GM21528 (cell line): ENCODE data around the gene SEPTIN2.
"Not testable (repeated sequence)": the region's sequence is repeated elsewhere in the genome, so short reads cannot be mapped to it uniquely, and the experiment has no call there.

Source experiments
- ATAC-seq: cut with Tn5 transposase; IDR thresholded peaks from one replicate; pipeline ENCODE4 v1.9.1; 2021; ENCODE audit warnings: mild to moderate bottlenecking, moderate library complexity; ENCODE audit not compliant: unreplicated experiment, low FRiP score

The SEPTIN2 gene

DNA sequence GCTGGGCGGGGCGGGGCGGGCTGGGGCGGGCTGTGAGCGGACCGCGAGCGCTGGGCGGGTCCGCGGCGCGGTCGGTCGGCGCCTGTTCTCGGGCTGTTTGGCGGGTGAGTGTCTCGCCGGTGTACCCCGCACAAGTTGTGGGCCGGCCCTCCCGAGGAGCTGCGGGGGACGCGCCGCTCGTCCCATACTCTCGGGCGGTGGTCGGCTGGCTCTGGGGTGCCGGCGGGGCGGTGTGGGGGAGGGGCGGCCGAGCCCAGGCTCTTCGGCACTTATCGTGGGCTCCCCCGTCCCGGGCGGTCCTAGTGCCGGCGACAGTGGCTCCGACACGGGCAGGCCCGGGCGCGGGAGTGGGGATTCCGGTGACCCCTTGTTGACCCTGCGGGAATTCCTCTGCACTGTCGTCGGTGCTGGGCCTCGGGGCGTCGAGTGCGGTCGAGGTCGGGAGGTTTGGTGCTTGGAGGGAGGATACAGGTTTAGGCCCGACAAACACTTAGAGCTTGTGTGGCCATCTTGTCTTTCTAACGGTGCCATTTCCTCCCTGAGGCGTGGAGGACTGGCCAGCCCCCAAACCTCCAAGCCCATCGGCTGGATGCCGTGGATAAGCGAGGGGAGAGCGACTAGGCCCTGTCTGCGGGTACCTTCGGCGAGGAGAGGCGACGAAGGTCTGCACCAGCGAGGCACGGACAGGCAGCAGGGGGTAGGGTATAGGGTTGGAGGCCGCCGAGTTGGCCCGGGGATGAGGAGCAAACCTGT is at the start of gene SEPTIN2:
Gene SEPTIN2, plus strand, starts transcription at position 47 of the 753 bp plus-strand sequence. CDS start 8,308 bp downstream, outside the sequence.
- peak; percentile 43 for ATAC-seq

DNA sequence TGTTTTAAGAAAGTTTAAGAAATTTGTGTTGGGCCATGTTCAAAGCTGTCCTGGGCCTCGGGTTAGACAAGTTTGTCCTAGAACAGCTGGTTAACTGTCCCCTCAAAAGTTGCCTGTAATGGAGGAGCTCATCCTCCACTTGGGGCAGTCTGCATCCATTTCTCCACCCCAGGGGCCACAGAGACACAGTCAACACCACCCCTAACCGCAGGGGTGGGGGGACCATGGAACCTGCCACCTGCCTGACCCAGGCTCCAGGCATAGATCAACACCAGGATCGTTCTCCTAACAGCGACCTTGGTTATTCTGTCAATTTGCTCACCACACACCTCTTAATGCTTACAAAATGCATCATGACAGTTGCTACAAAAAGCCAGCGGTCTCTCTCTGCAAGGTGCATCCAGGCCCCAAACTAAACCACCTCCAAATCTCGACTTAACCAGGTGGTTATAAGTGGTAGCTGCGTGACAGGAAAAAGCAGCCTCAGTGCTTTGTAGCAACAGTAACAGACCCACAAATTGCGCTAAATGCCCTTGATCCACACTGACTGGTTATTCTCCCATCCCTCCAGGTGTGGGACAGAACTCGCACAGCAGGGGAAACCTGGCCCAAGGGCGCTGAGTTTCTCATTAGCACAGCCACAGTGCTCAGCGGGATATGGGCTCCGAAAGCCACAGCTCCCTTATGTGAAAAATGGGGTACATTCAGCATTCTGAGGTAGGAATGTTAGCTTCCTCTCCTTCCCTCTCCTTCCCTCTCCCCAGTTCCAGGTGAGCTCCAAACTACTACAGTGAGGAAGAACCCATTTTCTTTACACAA is 48.3 kb upstream of the SEPTIN2 start:
- no peak for ATAC-seq

DNA sequence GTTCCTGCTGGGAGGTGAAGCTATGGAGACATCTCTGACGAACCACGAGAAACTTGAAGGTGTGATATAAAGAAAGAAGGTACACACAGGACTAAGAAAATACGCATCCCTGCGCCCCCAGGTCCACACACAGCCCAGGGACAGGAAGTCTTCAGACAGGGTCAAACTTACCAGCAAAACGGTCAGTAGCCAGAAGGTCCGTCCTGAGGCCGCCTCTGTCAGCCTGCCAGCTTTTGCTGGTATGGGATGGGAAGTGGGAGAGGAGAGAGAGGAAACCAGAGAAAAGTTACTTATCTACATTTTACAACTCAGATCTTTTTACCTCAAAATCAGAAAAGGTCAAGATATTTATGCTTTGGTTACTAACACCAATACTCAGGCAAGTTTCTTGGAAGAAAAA is 47.4 kb upstream of the SEPTIN2 start:
- no peak for ATAC-seq

DNA sequence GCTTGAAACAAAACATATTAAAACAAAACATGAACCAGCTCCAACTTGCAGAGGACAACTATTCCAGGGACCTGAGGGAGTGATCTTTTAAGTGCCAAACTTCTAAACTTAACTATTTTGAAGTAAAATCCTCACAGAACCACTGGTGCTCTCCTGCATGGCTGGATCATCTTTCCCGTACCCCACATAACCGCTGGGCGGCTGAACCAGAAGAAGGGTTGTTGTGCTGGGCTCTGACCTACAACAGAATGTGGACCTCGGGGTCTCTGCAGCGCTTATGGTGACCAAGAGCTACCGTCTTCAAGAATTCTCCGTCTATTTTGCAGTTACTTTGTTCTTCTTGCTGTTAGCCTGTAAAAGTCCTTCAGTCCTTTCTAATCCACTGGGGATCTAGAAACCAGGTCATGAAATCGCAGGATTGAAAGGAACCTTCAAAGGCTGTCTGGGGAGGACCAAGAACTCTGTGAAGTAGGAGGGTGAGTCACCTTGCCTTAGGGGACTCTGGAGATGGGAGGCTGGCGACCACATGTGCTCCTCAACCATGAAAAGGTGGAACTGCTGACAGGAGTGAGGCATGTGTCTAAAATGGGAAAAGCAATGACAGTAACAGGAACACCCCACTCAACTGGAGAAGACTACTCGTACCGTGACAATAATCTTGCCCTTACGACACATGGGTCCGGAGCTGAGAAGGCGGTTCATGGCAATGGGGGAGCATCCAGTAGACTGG is 46.8 kb upstream of the SEPTIN2 start:
- ATAC-seq = no peak

DNA sequence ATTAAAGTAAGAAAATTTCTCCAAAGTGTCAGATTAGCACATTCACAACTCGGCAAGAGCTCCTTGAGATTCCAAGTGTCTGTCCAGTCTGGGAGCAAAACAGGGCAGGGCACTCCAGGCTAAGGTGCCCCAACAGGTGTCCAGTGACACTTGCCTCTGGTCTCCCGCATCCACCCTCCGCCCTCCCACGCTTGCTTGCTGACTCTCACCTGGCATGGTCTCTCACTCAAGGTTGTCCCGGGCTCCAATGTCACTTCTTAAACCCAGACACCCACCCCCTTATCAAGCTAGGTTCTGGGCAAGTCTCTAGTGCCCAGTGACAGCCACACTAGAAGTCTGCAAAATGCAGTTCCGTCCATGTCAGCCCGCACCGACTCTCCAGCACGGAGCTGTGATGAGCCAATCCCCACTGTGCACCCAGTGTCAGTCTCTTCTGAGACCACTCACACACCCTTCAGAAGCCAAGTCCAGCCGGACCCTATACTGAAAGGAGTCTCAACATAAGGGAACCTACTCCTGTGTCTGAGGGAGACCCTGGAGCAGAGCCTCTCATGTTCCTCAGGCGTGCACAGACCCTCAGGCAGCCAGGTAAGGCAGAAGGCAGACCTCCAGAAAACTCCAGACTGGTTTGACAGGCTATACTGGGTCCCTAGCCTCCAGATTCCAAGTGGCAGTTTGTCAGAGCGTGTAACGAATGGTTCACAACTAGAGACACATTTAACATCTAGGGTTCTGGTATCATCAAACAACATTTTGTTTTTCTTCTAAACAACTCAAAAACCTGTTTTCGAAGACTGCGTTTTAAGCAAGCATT is 45.8 kb upstream of the SEPTIN2 start:
- ATAC-seq = no peak

DNA sequence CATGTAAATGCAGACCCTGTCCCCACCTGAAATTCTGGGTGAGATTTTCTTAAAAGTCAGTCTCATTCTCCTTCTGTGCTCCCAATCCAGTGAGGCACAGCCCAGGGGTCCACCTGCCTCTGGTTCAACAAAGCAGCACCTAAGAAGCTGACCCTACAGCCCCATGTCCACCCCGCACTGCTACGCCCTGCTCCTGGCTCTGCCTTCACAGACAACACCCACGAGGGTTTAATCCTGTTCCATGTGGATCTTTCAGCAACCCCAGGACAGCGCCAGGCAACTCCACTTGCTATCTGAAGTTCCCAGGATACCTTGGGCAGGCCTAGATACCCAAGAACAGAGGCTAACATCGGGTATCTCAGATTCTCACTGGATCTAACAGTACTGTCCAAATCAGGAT is 45.2 kb upstream of the SEPTIN2 start:
- no peak for ATAC-seq

DNA sequence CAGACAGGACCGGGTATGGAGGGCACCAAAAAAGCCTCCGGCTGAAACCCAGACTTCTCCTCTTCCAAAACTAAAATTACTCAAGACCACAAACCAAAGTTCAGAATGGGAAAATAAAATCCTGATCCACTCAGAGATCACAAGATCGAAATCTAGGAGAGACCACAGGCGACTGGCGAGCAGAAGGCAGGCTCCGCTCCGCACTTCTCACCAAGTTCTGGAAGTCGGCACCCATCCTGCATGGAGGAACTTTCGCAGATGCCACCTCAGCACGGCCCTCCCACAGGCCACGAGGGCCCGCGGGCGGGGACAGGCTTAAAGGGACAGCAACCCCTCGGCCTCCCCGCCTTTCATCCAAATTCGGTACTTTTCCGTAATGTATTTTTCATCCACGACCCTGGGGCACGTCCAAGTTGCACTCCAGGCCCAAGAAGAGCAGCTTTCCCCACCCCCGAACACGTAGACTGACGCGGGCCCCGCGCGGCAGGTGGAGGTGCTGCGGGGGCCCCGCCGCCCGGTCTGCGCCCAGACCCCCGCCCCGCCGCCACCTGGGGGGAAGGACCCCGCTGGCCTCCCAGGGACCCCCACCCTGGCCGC is 43.9 kb upstream of the SEPTIN2 start:
- ATAC-seq = peak; percentile 53

DNA sequence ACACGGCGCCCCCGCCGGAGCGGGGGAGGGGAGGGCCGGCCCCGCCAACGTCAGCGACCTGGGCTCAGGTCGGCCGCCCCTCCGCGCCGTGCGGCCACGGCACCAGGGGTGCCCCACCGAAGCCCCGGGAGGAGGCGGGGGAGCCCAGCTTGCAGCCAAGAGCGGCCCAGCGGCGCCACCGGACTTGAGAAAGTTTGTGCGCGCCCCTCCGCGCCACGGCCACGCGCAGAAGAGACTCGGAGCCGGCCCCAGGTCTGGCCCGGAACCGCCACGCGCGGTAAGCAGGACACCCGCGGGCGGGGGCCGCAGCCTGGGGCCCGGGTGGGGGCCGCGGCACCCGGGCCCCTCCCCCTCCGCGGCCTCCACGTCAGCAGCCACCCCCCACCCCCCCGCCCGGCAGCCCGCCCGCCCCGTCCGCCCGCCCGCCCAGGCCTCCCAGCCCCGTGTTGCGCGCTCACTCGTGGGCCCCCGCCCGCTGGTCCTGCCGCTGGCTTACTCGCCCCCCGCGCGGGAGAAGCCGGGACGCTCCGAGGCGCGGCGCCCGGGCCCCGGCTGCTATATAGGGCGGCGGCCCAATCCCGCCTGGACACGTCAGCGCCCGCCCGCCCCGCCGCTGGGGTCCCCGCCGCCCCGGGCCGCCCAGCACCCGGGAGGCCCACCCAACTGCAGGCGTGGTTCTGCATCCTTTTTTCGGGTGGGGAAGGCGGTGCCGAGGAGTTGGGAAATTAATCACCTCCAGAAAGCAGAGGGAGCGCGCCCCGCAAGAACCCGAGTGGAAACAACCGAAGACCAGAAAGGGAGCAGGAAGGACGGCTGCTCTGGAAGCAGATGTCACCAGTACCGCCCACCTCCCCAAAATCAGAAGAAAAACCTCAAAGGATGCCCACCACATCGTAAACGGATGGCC is 43.2 kb upstream of the SEPTIN2 start:
- peak; percentile 72 for ATAC-seq

DNA sequence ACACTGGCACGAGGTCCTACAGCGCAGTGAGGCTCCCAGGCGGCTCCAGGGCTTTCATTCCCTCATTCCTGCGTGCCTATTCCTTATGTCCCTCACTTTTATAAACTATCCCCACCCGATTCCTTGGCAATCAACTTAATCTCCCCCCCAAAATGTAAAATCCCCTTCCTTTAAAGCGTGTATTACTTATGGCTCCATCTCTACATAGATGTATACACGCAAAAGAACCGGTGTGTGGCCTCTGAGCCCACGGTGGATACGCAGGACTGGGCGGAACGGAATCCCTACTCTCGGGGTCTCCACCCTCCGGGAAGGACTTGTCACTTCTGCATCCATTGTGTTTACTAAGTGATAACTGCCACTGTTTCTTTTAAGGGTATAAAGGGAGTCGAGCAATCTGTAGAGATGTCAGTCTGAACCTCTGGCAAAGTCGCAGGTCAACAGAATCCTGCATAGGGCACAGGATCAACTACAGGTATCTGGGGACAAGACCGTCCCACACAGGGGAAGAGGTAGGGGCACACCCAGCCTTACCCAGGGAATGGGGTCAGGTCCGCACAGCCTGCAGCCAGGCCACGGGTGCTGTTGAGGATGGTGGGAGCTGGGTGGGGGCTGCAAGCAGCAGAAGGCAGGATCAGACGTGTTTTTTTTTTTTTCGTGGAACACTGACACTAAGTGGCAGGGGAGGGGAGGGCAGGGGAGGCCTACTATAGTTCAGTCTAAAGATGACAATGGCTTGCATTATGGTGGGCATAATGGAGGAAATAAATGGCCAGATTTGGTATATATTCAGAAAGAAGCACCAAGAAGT is 42.3 kb upstream of the SEPTIN2 start:
- ATAC-seq = no peak

DNA sequence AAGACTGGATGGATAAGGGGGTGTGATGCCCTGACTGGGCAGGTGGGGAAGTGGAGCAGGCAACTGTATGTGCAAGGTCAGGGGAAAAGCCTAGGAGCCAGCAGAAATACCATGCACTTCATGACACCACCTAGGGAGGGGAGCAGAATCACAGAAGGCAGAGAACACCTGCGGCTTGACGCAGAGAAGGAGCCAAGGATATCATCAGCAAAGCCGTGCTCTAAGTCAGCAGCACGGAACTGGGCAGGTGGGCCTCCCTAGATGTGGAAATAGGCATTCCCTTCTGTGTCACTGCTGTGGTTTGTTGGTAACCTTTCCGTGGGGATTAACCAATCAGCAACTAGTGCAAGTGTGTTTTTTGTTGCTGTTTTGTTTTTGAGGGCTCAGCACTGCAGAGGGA is 41.6 kb upstream of the SEPTIN2 start:
- ATAC-seq = no peak

DNA sequence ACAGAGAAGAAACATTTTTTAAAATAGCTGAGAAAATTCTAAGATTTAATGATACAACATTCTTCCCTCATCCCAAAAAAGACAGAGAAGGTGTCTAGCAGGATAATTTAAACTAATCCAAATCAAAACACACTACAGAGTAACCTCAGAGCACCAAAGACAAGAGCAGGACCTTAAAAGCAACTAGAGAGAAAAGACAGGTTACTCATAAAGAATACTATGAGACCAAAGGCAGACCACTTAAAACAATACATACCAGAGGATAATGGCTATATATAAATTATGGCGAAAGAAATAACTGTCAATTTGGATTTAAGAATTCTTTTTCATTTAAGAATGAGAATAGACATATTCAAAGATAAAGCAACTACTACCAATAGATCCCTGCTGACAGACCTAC is 40.2 kb upstream of the SEPTIN2 start:
- no peak for ATAC-seq

DNA sequence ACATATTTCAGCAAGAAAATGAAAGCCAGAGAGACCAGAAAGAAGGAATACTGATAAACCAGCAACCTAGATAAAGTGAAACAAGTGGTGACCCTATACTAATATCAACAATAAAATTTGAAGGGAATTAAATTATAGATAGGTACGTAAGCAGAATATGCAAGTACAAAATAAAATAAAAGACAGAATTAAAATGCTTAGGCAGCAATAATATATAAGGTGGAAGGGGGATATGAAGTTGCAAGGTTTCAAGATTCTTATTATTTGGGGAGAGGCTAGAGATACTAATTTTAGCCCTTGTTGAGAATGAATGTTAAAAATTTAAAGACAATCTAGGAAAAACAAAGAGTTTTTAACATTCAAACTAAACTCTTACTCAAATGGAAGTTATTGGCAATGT is 39.8 kb upstream of the SEPTIN2 start:
- no peak for ATAC-seq

DNA sequence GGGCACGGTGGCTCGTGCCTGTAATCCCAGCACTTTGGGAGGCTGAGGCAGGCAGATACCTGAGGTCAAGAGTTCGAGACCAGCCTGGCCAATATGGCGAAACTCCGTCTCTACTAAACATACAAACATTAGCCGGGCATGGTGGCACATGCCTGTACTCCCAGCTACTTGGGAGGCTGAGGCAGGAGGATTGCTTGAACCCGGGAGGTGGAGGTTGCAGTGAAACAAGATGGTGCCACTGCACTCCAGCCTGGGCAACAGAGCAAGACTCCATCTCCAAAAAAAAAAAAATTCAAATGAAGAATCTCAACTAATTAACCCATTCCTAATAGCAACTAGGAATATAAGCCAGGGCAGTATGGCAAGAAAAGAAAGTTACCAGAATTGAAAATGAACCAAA is 37.4 kb upstream of the SEPTIN2 start:
- ATAC-seq = not testable (repeated sequence)

DNA sequence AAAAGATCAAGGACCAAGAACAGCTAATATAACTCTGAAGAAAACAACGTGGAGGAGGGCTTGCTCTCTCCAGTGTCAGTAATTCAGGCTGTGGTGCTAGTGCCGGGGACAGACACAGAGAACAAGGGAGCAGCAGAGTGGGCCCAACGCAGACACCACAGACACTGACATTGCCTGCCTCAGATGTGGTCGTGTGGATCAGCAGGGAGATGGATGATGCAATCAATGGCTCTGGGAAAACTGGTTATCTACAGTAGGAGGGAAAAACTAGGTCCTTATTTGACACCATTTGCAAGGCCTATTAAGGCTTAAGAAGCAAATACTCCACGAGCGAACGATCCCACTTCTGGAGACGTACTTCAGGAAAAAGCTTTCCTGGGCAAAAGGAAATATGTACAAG is 36.3 kb upstream of the SEPTIN2 start:
- no peak for ATAC-seq

DNA sequence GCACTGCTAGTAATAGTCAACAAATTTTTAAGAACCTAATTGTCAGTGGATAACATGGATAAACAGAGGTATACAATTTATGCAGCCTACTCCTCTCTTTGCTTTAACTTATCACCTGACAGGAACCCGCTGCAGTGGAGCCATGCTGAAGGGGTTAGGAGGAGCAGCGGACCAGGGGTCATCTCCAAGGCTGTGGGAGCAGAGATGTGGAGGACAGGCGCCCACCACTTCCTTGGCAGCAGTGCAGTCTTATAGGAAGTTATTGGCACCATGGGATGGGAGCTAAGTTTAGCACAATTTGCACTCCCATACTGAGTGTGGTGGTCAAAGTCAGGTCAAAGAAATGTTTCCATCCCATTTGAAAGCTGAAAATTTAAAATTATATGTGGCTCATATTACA is 35.9 kb upstream of the SEPTIN2 start:
- ATAC-seq = no peak

DNA sequence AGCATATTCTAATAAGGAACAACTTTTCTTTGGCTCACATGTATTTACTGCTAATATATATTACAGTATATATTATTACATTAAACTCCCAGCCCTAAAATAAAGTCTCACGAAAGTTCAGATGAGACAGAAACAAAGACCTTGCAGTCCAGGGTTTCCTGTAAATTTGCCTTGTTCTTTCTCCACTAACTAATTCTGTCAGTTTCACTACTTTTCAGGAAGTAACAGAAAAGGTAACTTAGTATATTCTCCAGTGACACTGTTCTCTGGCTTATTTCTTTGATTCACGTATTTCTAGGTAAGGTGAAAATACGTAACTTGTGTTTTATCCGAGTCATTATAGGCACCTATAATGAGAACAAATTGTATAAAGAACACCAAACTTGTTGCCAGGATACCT is 35.4 kb upstream of the SEPTIN2 start:
- ATAC-seq = no peak

DNA sequence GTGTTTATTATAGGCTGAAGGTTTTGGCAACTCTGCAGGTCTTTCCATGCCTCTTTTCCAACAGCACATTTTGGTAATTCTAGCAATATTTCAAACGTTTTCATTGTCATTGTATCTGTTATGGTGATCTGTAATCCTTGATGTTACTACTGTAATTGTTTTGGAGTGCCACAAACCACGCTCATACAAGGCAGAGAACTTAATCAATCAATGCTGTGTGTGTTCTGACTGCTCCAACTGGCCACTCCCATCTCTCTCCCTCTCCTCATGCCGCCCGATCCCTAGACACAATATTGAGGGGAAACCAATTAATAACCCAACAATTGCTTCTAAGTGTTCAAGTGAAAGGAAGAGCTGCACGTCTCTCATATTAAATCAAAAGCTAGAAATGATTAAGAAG is 33.2 kb upstream of the SEPTIN2 start:
- no peak for ATAC-seq

DNA sequence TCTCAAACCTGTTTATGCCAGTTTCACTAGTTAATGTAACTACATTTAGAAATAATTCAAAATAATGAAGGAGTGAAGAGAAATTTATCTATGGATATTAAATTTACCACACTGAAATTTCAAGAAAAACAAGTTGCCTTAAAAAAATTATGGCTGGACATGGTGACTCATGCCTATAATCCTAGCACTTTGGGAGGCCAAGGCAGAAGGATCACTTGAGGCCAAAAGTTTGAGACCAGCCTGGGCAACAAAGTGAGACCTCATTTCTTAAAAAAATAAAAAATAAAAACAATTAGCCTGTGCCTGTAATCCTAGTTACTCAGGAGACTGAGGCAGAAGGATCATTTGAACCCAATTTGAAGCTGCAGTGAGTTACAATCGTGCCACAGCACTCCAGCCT is 30.1 kb upstream of the SEPTIN2 start:
- ATAC-seq = no peak
